T-helper 1 cell (primary cell): ENCODE measurements around the gene PXT1.

Experiments
- DNase-seq, 5 donors: peaks; one replicate each; pipeline ENCODE4 v3.0.0-alpha.2; 2012 to 2020

PXT1 gene

GRCh38 chr6:36345681-36346466 is 96.8 kb downstream of the PXT1 start:
- no peak for DNase-seq

- DNase-seq = no peak
These were observed 99.5 kb downstream of the PXT1 start for GRCh38 chr6:36343109-36343680.

- DNase-seq = peak; percentile 30 to 69 (median 57)
These were observed 101.8 kb downstream of the PXT1 start for GRCh38 chr6:36340618-36341454.
